HepG2 (cell line): ENCODE measurements around the gene BCAR3. TPM values are rescaled to one million over a fixed set of nuclear protein-coding genes. Genes with fewer than 3 reads are reported as not detected.

Experiments used
- ATAC-seq: fragments of 200-7000 bp; cut with Tn5 transposase; 3 replicates; pipeline ENCODE4 v1.9.1; 2020; ENCODE audit warnings: mild to moderate bottlenecking, moderate library complexity
- BruUV-seq: library from RNA; stranded (reverse); fragments of 400-500 nt; replicated peaks from 2 replicates; lab custom pipeline; 2021; lab: Mats Ljungman, UMichigan
- CTCF ChIA-PET: fragments of 300-600 bp; formaldehyde crosslinking; extraction: SDS; loops from one replicate; lab custom pipeline; 2021; ENCODE audit warnings: low total read pairs, inconsistent platforms, low intra/inter-chr PET ratio; lab: Yijun Ruan, JAX
- POLR2A ChIA-PET: fragments of 350-600 bp; sonication (Branson Sonifier 250); formaldehyde crosslinking; loops from one replicate; lab custom pipeline; 2020; ENCODE audit warnings: antibody characterized with exemption, inconsistent platforms; lab: Yijun Ruan, JAX
- DNase-seq: peaks from one replicate; pipeline ENCODE4 v3.0.0-alpha.2; 2015; ENCODE audit warnings: low spot score
- FAIRE-seq: peaks from 3 replicates; lab custom pipeline; 2011; peaks lifted over from hg19 to GRCh38; lab: Jason Lieb, UNC
- H2AFZ ChIP-seq: one replicate; pipeline ENCODE4 v1.6.1; 2011; ENCODE audit warnings: low read length, inconsistent platforms
- H3K27ac ChIP-seq: fragments of 300-600 bp; 3 replicates; pipeline ENCODE4 v1.8.0; 2011; ENCODE audit warnings: mixed run types, mild to moderate bottlenecking, mixed read lengths, low read length, inconsistent platforms; ENCODE audit not compliant: insufficient read depth; ENCODE audit errors: extremely low read length
- H3K27me3 ChIP-seq, 2 experiments: fragments of 200-600 bp in 1 of 2; 2 replicates in 1 of 2; 3 replicates in 1 of 2; pipeline versions ENCODE4 v1.6.0 to v1.8.0; 2011; ENCODE audit warnings: low read length in 2 of 2, mild to moderate bottlenecking in 2 of 2, moderate library complexity in 2 of 2, inconsistent platforms in 1 of 2; ENCODE audit not compliant: insufficient read depth in 2 of 2, control insufficient read depth in 1 of 2
- H3K36me3 ChIP-seq, 2 experiments: fragments of 200-600 bp in 1 of 2; replicated peaks in 1 of 2; 2 replicates in 1 of 2; 3 replicates in 1 of 2; pipeline versions ENCODE4 v1.5.1 to v1.8.0; 2011; ENCODE audit warnings: low read length in 2 of 2, inconsistent platforms in 1 of 2; ENCODE audit not compliant: insufficient read depth in 2 of 2, control insufficient read depth in 1 of 2
- H3K4me1 ChIP-seq: 2 replicates; pipeline ENCODE4 v1.5.1; 2012; ENCODE audit warnings: low read length, inconsistent platforms; ENCODE audit not compliant: insufficient read depth
- H3K4me2 ChIP-seq: 2 replicates; pipeline ENCODE4 v1.6.0; 2011; ENCODE audit warnings: low read depth, low read length, inconsistent platforms
- H3K4me3 ChIP-seq, 3 experiments: fragments of 200-600 bp in 1 of 3; sonication (generic), shearing (Covaris generic) in 1 of 3; replicated peaks in 1 of 3; 2 replicates each; pipeline ENCODE4 v1.5.1; 2011 to 2016; ENCODE audit warnings: low read length in 3 of 3, inconsistent platforms in 2 of 3, low read depth in 2 of 3, mild to moderate bottlenecking in 2 of 3, control low read depth in 1 of 3, mixed read lengths in 1 of 3; ENCODE audit not compliant: insufficient read depth in 1 of 3
- H3K79me2 ChIP-seq: one replicate; pipeline ENCODE4 v1.6.1; 2011; ENCODE audit warnings: low read length, inconsistent platforms; ENCODE audit not compliant: insufficient read depth
- H3K9ac ChIP-seq: 2 replicates; pipeline ENCODE4 v1.6.0; 2011; ENCODE audit warnings: mild to moderate bottlenecking, low read depth, low read length, inconsistent platforms; ENCODE audit not compliant: insufficient read depth
- H3K9me3 ChIP-seq: 2 replicates; pipeline ENCODE4 v1.5.1; 2012; ENCODE audit warnings: mild to moderate bottlenecking, low read length
- H4K20me1 ChIP-seq: 2 replicates; pipeline ENCODE4 v1.6.0; 2011; ENCODE audit warnings: inconsistent platforms, mild to moderate bottlenecking, low read length, moderate library complexity; ENCODE audit not compliant: insufficient read depth
- BORCS8-MEF2B ChIP-seq: sonication (generic); formaldehyde crosslinking; IDR thresholded peaks from 2 replicates; pipeline ENCODE4 v1.8.0; 2022; ENCODE audit warnings: mild to moderate bottlenecking, missing genetic modification reagents
- FOXA3 ChIP-seq: IDR thresholded peaks from 2 replicates; pipeline ENCODE4 v1.6.1; 2016; ENCODE audit warnings: missing genetic modification reagents, missing compliant biosample characterization
- GLI4 ChIP-seq: sonication (generic); formaldehyde crosslinking; IDR thresholded peaks from 2 replicates; pipeline ENCODE4 v1.5.1; 2020; ENCODE audit warnings: missing genetic modification reagents, mild to moderate bottlenecking, moderate library complexity, borderline replicate concordance
- HNRNPUL1 ChIP-seq: fragments of 200-400 bp; formaldehyde crosslinking; IDR thresholded peaks from 2 replicates; pipeline ENCODE4 v1.6.1; 2017; ENCODE audit warnings: low read depth, mild to moderate bottlenecking, low read length, moderate library complexity
- KAT8 ChIP-seq: IDR thresholded peaks from 2 replicates; pipeline ENCODE4 v1.6.1; 2016; ENCODE audit warnings: missing genetic modification reagents, missing compliant biosample characterization
- MBD4 ChIP-seq: IDR thresholded peaks from 2 replicates; pipeline ENCODE4 v1.6.1; 2012; ENCODE audit warnings: low read length, inconsistent platforms, borderline replicate concordance
- TEAD2 ChIP-seq: sonication (generic); formaldehyde crosslinking; IDR thresholded peaks from 2 replicates; pipeline ENCODE4 v1.9.0; 2021; ENCODE audit warnings: missing genetic modification reagents
- XRCC5 ChIP-seq: fragments of 200-400 bp; formaldehyde crosslinking; optimal IDR thresholded peaks from 2 replicates; pipeline ENCODE3; 2017; ENCODE audit warnings: mild to moderate bottlenecking, low read length
- ZBTB7A ChIP-seq: sonication (generic); formaldehyde crosslinking; IDR thresholded peaks from 2 replicates; pipeline ENCODE4 v1.8.0; 2022; ENCODE audit warnings: mild to moderate bottlenecking, missing genetic modification reagents
- ZMAT3 ChIP-seq: sonication (generic); formaldehyde crosslinking; conservative IDR thresholded peaks from 2 replicates; pipeline ENCODE4 v1.7.0; 2021; ENCODE audit warnings: missing genetic modification reagents
- ZNF616 ChIP-seq: sonication (generic); formaldehyde crosslinking; IDR thresholded peaks from 2 replicates; pipeline ENCODE4 v1.5.0; 2020; ENCODE audit warnings: low read depth, mild to moderate bottlenecking, missing genetic modification reagents
- ZNF75D ChIP-seq: sonication (generic); formaldehyde crosslinking; IDR thresholded peaks from 2 replicates; pipeline ENCODE4 v1.8.1; 2023; ENCODE audit warnings: missing genetic modification reagents, mild to moderate bottlenecking, borderline replicate concordance
- ZSCAN20 ChIP-seq: sonication (generic); formaldehyde crosslinking; IDR thresholded peaks from 2 replicates; pipeline ENCODE4 v1.4.0; 2020; ENCODE audit warnings: missing genetic modification reagents, mild to moderate bottlenecking, borderline replicate concordance
- WGBS: methylation state at CpG from one replicate; pipeline ENCODE4 v1.1.6; 2017; ENCODE audit warnings: low lambda C conversion rate; 5-methylcytosine and 5-hydroxymethylcytosine counted together
- in situ Hi-C: cut with HindIII; loops from 2 replicates; pipeline ENCODE4 v1.10.0; 2017; ENCODE audit warnings: low pct_unique_long_range_greater_than_20kb; ENCODE audit not compliant: extremely low pct_ligation_motif_present
- intact Hi-C: fragments of 100-400 bp; cut with micrococcal nuclease; formaldehyde crosslinking; loops from one replicate; pipeline ENCODE4 v1.10.0; 2022; ENCODE audit not compliant: unreplicated experiment
- polyA plus RNA-seq, 8 experiments: library from polyadenylated mRNA; depleted of rRNA in 3 of 8; stranded (reverse) in 7 of 8; unstranded in 1 of 8; fragments of >200 nt; fragmentation: Illumina TruSeq in 4 of 8; extraction: Trizol in 4 of 8; gene quantifications; 2 replicates each; pipeline versions ENCODE4 v1.2.1 to v1.2.3, GENCODE V29; 2011 to 2016; ENCODE audit warnings: low read depth in 4 of 8, missing spikeins in 1 of 8, mixed read lengths in 1 of 8; ENCODE audit not compliant: insufficient read depth in 1 of 8
- total RNA-seq, 5 experiments: library from RNA; depleted of rRNA; stranded (reverse); fragments of >200 nt; fragmentation: Illumina TruSeq; extraction: Trizol; gene quantifications; 2 replicates each; pipeline ENCODE4 v1.2.3, GENCODE V29; 2016; ENCODE audit warnings: low read depth in 1 of 5
- TF ChIP-seq, protein P1 (sequence below): sonication (generic); formaldehyde crosslinking; IDR thresholded peaks from 2 replicates; pipeline ENCODE4 v1.8.0; 2022; ENCODE audit warnings: missing genetic modification reagents, low read depth, mild to moderate bottlenecking, borderline replicate concordance
- TF ChIP-seq, protein P2 (sequence below): IDR thresholded peaks from 2 replicates; pipeline ENCODE4 v1.6.1; 2012; ENCODE audit warnings: low read length, improper control_type of control experiment
- TF ChIP-seq, protein P3 (sequence below): sonication (generic); formaldehyde crosslinking; IDR thresholded peaks from 2 replicates; pipeline ENCODE4 v1.4.0; 2020; ENCODE audit warnings: mild to moderate bottlenecking, missing genetic modification reagents, borderline replicate concordance
- TF ChIP-seq, protein P4 (sequence below): sonication (generic); formaldehyde crosslinking; IDR thresholded peaks from 2 replicates; pipeline ENCODE4 v1.5.0; 2020; ENCODE audit warnings: mild to moderate bottlenecking, missing genetic modification reagents

BCAR3 gene
- total and polyA plus RNA-seq, 2 of the 13 experiments (the other 11 are each of a cell fraction or from before 2014, with no cell fraction given) = 3.6 to 4.8 TPM

DNA sequence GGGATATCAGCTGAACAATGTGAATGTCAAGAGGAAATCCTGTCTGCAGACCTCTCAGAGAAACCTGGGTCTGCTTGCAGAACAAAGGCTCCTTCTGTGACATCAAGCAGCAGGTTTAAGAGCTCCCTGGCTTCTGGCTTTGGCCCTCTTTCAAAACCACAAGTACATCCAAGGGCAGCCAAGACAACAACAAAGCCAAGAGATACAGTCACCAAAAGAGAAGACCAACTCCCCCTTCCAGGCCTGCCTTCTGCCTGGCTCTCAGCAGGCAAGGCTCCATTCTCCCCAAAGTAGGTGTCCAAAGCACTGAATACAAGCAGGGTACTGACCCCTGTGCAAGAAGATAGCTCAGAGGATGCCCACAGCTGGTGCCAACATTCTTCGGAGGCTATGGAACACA lies 11.5 kb downstream of the BCAR3 start:
- Histone ChIP-seq H3K4me3 (no peak overlapping the region), H3K27ac (no peak overlapping the region), H3K36me3 (peaks cover 1 to 14% of the 10 kb centered on the region in 2 experiments; a peak in 2 of 5 replicates), H3K9me3 (no peaks in the 10 kb centered on the region), H2AFZ (no peak overlapping the region), H3K27me3 (no peaks in the 10 kb centered on the region), H3K4me2 (no peak overlapping the region), H3K9ac (no peak overlapping the region), H4K20me1 (no peaks in the 10 kb centered on the region), H3K4me1 (peaks cover 69% of the 10 kb centered on the region), H3K79me2 (peaks cover 3% of the 10 kb centered on the region)
- intact Hi-C loops = no loop called here
- TF ChIP-seq TEAD2 (no peak), XRCC5 (no peak), ZSCAN20 (CRISPR knock-in tag) (no peak), ZNF616 (no peak), ZNF75D (CRISPR knock-in tag) (no peak), MBD4 (no peak), HNRNPUL1 (no peak), KAT8 (CRISPR knock-in tag) (no peak), GLI4 (CRISPR knock-in tag) (no peak), FOXA3 (no peak), BORCS8-MEF2B (CRISPR knock-in tag) (no peak), ZMAT3 (CRISPR knock-in tag) (no peak), ZBTB7A (CRISPR knock-in tag) (no peak)
- TF ChIP-seq, protein P1, sequence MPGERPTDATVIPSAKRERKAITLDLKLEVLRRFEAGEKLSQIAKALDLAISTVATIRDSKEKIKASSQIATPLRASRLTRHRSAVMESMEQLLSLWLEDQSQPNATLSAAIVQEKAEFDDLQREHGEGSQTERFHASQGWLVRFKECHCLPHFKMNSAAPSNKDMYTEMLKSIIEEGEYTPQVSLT (CRISPR knock-in tag) = no peak
- TF ChIP-seq, protein P2, sequence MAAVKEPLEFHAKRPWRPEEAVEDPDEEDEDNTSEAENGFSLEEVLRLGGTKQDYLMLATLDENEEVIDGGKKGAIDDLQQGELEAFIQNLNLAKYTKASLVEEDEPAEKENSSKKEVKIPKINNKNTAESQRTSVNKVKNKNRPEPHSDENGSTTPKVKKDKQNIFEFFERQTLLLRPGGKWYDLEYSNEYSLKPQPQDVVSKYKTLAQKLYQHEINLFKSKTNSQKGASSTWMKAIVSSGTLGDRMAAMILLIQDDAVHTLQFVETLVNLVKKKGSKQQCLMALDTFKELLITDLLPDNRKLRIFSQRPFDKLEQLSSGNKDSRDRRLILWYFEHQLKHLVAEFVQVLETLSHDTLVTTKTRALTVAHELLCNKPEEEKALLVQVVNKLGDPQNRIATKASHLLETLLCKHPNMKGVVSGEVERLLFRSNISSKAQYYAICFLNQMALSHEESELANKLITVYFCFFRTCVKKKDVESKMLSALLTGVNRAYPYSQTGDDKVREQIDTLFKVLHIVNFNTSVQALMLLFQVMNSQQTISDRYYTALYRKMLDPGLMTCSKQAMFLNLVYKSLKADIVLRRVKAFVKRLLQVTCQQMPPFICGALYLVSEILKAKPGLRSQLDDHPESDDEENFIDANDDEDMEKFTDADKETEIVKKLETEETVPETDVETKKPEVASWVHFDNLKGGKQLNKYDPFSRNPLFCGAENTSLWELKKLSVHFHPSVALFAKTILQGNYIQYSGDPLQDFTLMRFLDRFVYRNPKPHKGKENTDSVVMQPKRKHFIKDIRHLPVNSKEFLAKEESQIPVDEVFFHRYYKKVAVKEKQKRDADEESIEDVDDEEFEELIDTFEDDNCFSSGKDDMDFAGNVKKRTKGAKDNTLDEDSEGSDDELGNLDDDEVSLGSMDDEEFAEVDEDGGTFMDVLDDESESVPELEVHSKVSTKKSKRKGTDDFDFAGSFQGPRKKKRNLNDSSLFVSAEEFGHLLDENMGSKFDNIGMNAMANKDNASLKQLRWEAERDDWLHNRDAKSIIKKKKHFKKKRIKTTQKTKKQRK = no peak
- TF ChIP-seq, protein P3, sequence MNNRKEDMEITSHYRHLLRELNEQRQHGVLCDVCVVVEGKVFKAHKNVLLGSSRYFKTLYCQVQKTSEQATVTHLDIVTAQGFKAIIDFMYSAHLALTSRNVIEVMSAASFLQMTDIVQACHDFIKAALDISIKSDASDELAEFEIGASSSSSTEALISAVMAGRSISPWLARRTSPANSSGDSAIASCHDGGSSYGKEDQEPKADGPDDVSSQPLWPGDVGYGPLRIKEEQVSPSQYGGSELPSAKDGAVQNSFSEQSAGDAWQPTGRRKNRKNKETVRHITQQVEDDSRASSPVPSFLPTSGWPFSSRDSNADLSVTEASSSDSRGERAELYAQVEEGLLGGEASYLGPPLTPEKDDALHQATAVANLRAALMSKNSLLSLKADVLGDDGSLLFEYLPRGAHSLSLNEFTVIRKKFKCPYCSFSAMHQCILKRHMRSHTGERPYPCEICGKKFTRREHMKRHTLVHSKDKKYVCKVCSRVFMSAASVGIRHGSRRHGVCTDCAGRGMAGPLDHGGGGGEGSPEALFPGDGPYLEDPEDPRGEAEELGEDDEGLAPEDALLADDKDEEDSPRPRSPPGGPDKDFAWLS (CRISPR knock-in tag) = no peak
- TF ChIP-seq, protein P4, sequence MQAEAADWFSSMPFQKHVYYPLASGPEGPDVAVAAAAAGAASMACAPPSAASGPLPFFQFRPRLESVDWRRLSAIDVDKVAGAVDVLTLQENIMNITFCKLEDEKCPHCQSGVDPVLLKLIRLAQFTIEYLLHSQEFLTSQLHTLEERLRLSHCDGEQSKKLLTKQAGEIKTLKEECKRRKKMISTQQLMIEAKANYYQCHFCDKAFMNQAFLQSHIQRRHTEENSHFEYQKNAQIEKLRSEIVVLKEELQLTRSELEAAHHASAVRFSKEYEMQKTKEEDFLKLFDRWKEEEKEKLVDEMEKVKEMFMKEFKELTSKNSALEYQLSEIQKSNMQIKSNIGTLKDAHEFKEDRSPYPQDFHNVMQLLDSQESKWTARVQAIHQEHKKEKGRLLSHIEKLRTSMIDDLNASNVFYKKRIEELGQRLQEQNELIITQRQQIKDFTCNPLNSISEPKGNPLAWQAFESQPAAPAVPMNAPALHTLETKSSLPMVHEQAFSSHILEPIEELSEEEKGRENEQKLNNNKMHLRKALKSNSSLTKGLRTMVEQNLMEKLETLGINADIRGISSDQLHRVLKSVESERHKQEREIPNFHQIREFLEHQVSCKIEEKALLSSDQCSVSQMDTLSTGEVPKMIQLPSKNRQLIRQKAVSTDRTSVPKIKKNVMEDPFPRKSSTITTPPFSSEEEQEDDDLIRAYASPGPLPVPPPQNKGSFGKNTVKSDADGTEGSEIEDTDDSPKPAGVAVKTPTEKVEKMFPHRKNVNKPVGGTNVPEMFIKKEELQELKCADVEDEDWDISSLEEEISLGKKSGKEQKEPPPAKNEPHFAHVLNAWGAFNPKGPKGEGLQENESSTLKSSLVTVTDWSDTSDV (CRISPR knock-in tag) = no peak
- ChIA-PET POLR2A (interaction anchor here (2.8 kb wide), 1 partner anchor 11 kb away, joined by 15 read pairs; the partner anchor contains the start of gene BCAR3), CTCF (no interaction called here)
- 100% methylated on average over 1 of the region's 1 CpG for WGBS
- no TSS peak for BruUV-seq
- in situ Hi-C loops = no loop called here
- DNase-seq (no peak), ATAC-seq (no peak), FAIRE-seq (no peak)
